G401 (cell line): ENCODE results near the gene PIP5K1B. TPM values are rescaled to one million over a fixed set of nuclear protein-coding genes. Genes with fewer than 3 reads are reported as not detected.
"Not testable (repeated sequence)": the region's sequence is repeated elsewhere in the genome, so short reads cannot be mapped to it uniquely, and the experiment has no call there.

Source experiments
- DNase-seq: peaks from one replicate; pipeline ENCODE4 v3.0.0-alpha.2; 2015; ENCODE audit warnings: low spot score
- in situ Hi-C: cut with HindIII; loops from 2 replicates; pipeline ENCODE4 v1.10.0; 2016; ENCODE audit warnings: low sequenced_read_pairs, mixed read lengths
- total RNA-seq: library from RNA; depleted of rRNA; stranded (reverse); fragments of >200 nt; shearing (Covaris generic); gene quantifications from 2 replicates; pipeline ENCODE4 v1.2.3, GENCODE V29; 2014; rRNA removed

PIP5K1B gene, protein sequence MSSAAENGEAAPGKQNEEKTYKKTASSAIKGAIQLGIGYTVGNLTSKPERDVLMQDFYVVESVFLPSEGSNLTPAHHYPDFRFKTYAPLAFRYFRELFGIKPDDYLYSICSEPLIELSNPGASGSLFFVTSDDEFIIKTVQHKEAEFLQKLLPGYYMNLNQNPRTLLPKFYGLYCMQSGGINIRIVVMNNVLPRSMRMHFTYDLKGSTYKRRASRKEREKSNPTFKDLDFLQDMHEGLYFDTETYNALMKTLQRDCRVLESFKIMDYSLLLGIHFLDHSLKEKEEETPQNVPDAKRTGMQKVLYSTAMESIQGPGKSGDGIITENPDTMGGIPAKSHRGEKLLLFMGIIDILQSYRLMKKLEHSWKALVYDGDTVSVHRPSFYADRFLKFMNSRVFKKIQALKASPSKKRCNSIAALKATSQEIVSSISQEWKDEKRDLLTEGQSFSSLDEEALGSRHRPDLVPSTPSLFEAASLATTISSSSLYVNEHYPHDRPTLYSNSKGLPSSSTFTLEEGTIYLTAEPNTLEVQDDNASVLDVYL
- total RNA-seq = not detected in 2 replicates

DNA sequence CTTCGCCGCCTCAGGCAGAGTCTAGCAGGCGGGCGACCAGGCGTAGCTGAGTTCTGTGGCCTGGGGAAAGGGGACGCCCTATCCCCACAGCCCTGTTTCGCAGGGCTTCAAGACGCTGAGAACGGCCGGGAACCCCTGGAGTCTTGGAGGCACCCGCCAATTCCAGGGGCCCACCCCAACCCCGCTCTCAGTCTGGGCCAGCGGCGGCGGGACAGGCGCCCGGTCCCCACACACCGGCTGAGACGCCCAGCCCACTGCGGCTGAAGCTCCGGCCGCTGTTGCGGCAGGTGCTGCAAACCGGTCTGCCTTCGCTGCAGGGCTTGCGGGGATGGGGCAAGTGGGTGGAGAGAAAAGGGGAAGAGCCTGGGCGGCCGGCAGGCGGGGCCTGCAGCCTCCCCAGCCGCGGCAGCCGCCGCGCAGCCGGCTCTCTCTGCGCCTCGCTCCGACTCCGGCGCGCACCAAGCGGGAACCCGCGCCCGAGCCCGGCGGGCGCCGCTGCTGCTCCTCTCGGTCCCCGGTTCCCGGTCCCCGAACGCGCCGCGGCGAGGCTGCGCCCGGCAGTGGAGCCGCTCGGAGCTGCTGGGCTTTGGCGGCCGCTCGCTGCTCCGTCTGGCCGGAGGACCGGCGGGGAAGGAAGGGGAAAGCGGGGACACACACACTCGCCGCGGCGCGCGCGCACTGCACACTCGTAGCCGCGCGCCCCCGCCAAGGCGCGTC is at the start of gene PIP5K1B:
Gene PIP5K1B (plus strand): TSS at position 427 of the 717 bp plus-strand sequence. CDS start 117,375 bp downstream, outside the sequence.
- peak; percentile 82 for DNase-seq
- in situ Hi-C loops = no loop called here

DNA sequence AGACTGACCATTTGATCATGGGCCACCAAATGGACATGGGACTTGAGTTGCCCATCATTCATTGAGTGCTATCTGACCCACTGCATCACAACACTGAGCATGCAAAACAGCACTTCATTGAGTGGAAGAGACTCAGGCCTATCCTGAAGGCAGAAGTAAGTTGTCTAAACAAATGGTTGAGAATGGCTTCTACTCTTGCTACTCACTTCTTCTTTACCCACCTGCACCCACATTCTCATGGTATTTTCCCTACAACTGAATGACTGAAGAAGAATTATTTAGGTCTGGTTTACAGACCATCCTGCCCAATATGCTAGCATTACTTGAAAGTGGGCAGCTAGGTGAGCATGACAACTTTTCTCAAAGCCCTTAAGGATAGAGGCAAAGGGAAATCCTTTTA is 41.0 kb upstream of the PIP5K1B start:
- DNase-seq = no peak
- in situ Hi-C loops = no loop called here

DNA sequence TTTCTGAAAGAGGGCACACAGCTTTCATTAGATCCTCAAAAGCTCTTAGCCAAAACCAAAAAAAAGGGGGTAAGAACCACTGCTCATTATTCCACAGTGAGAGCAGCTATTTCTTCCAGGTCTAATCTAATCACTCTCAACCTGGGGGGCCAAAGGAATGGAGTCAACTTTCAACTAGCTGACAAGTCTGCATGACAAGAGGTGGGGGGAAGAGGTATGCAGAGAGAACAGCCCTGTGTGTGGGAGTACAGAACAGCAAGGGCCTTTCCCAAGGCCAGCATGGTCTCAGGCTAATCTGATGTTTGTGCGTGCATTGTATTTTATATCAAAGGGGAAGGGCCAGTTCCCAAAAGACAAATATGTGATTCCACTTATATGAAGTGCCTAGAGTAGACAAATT is 36.9 kb upstream of the PIP5K1B start:
- in situ Hi-C loops = no loop called here
- DNase-seq = no peak

DNA sequence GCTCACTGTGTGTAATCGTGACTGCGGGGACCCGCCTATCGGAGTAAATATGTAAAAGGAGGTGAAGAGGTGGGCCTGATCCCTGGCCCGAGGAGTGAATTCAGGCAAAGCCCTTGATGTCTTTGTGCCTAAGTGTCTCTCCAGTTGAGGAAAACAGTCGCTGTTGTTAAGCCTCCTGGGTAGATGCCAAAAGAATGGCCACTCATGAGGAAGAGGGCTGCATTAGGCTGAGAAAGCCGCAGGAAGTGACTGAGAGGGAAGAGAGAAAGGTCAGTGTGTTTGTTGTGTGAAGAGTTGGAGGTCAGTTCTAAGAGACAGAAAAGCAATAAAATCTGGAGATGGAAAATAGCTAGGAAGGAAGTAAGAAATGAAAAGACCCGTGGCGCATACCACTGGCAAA is 35.8 kb upstream of the PIP5K1B start:
- in situ Hi-C loops = no loop called here

DNA sequence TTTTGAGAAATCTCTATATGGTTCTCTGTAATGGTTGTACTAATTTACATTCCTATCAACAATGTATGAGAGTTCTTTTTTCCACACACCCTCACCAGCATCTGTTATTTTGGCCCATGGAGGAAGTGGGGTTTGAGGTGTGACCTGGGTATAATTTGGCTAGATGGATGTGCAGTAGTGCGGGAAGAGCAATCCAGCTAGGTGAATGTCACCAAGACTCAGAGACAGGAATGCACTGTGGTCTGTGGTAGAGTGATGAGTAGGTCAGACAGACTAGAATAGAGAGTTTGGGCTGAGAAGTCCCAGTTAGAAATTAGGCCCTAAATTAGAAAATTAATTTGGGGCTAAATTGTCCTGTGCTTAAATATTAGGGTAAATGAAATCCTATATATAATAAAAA is 32.8 kb upstream of the PIP5K1B start:
- no peak for DNase-seq
- in situ Hi-C loops = no loop called here

More for the DNA sequence above, 35.8 kb upstream of the PIP5K1B start:
- peak; percentile 0 for DNase-seq

DNA sequence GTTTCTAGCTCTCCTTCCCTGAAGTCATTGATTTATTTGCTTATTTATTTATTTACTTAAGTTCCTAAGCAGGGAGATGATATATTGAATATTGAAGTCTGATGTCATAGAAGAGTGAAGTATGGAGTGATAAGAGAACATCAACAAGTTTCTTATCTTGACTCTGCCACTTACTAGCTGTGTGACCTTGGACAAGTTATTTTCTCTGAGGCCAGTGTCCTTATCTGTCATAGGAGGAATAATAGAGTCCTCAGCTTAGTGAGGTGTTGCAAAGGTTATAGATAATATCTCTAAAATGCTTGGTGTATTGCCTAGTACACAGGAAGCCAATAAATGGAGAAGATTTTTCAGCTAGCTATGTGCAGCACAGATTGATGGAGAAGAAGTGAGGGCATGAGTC is 32.4 kb upstream of the PIP5K1B start:
- in situ Hi-C loops = no loop called here
- no peak for DNase-seq

DNA sequence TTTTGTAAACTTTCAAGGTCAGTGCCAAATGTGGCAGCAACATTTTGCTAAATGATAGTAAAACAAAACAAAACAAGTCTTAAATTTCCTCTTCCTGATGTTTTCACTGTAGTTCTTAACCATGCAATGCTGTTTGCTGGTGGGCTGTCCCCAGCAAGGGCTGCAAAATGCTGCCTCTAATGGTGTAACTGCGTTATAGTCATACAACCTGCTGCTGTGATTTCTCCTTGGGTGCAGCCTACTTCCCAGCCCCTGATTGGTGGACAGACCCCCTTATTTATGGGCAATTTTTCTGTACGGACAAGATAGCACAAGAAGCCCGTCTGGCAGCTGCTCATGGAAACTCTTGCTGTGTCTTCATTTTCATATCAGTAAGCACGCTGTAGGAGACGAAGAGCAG is 26.6 kb upstream of the PIP5K1B start:
- DNase-seq = peak; percentile 25
- in situ Hi-C loops = no loop called here

DNA sequence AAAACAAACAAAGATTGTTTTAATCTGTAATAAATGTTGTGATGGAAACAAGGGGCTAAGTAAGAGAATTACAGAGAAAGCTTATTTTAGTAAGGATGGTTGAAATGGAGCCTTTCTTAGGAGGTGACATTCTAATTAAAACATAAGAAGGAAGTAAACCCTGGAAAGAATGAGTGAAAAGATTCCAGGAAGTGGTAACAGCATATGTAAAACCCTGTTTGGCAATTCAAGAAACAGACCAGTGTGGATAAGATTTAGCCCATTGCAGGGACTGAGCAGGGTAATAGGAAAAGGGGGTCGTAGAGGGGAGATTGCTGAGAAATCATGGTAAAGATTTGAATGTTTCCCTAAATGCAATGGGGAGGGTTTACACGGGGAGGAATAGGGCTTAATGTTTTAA is 21.6 kb upstream of the PIP5K1B start:
- DNase-seq = no peak
- in situ Hi-C loops = no loop called here

DNA sequence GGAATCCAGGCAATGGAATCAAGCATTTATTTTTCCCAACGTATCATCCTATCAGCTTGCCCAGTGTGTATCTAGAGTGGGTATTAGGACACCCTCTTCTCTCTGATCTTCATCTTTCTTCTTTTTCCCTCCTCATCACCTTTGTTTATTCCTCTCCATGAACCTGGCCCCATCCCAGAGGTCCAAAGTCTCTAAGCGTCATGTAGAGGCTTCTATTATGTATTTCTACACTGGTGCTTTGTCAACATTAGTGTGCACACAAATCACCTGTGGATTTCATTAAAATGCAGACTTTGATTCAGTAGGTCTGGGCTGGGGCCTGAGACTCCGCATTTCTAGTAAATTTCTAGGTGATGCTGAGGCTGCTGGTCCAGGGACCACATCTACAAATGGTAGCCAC is 19.8 kb upstream of the PIP5K1B start:
- in situ Hi-C loops = no loop called here
- no peak for DNase-seq

DNA sequence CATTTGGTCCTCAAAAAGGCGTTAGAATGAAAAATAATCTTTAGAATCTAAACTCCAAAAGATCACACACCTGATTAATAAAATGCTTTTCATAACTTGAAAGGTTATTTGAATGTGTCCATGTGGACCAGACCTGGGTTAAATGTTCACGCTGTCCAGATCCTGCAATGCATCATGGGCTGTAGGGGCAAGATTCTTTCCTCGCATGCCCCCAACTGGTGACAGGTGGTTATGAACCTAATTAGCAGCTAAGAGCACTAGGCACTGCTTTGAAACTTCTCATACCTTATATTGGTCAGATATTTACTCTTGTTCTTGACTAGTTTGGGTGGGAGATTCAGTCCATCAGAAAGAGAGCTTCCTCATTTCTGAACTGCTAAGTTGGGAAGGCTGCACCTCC is 19.3 kb upstream of the PIP5K1B start:
- in situ Hi-C loops = no loop called here
- peak; percentile 8 for DNase-seq

DNA sequence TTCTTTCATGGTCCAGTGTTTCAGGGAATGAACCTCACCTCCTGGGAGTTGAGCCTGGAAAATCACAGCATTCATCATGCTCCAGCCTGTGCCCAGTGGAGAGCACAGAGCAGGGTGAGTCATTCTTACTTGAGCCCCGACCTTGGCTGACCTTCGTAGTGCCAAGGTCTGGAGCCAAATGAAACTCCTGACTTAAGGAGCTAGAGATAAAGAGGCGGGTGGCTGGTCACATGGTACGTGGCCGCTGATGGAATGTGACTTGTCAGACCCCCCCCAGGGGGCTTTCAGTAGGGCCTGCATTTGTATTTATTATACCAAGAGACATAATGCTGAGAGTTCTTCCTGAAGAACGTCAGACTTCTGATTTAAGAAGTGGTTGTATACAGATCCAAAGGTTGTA is 15.0 kb upstream of the PIP5K1B start:
- in situ Hi-C loops = no loop called here
- no peak for DNase-seq

DNA sequence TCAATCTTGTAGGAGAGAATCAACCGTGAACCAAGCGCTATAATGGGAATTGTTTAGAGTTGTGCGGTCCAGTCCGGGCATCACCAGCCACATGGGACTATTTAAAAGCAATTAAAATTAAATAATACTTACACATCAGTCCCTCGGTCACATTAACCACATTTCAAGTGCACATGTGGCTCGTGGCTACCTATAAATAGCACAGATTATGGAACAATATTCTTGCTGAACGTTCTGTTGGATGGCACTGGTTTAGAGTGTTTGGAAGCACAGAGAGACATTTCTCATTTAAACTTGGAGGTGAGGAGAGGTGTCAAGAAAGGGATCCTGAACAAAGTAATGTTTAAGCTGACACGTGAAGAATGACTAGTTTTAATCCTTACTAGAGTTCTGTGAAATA is 12.5 kb upstream of the PIP5K1B start:
- in situ Hi-C loops = no loop called here
- DNase-seq = no peak

DNA sequence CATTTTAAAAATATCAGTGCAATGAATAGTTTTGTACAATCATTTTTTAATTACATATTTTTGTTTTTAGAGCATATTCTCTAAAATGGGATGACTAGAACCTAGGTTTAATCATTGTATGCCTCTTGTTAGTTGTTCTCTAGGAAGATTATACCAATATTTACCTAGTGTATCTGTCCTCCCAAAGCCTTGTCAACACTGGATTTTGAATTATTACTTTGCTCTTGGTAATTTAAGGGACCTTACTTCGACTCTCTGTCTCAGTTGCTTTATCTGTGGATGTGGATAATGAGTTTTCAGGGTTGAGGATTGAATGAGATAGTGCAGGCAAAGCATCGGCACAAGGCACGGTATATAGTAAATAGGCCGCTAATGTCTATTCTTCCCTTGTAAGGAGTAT is 10.9 kb upstream of the PIP5K1B start:
- DNase-seq = no peak
- in situ Hi-C loops = no loop called here

DNA sequence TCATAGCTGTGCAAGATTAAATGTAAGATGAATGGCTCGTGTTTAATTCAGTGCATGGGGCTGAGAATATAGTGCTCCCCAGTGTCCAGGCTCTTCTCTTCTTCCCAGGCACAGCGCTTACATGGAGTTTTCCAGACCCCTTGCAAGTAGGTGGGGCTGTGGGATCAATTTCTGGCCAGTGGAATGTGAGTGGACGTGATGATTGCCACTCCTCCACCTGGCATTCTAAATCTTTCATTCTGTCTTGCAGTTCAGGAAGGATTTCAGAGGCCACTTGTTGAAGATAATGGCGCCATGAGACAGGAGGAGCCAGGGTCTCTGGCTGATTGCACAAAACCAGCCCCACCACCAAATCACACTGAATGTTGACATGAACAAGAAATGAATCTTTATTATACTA is 7.2 kb upstream of the PIP5K1B start:
- DNase-seq = no peak
- in situ Hi-C loops = no loop called here

DNA sequence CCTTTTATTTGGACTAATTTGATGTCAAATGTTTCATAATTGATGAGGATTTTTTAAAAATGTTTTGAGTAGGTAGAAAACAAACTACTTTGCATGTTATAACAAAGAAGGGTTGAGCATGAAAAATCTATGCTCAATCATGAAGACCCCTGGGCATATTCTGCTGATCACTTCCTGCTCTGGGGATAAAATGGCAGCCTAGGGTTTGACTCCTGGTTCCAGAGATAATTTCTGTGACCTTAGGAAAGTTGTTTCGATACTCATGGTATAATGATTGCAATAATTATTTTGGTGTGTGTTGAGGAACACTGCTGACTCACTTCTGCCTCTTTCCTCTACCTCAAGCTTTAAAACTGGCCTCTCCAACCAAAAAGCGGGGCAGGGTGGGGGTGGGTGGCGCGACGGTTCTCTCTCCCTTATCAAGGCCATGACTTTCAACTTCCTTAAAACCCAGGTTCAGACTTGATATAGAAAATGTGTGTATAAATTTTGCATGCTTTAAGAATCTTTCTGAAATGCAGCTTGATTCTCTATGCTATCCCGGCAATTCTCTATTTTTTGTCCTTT is 6.0 kb upstream of the PIP5K1B start:
- DNase-seq = no peak
- in situ Hi-C loops = no loop called here

DNA sequence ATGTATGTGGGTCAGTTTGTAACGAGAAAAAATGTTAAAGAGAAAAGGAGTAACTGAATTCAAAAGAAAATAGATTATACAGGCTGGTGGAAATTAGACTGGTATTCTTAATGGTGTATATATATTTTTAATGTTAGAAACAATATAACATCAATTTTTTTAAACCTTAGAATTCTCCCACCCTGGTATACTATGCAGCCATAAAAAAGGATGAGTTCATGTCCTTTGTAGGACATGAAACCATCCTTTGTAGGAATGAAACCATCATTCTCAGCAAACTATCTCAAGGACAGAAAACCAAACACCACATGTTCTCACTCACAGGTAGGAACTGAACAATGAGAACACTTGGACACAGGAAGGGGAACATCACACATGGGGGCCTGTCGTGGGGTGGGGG is 5.4 kb upstream of the PIP5K1B start:
- in situ Hi-C loops, DNase-seq: not testable (repeated sequence)

DNA sequence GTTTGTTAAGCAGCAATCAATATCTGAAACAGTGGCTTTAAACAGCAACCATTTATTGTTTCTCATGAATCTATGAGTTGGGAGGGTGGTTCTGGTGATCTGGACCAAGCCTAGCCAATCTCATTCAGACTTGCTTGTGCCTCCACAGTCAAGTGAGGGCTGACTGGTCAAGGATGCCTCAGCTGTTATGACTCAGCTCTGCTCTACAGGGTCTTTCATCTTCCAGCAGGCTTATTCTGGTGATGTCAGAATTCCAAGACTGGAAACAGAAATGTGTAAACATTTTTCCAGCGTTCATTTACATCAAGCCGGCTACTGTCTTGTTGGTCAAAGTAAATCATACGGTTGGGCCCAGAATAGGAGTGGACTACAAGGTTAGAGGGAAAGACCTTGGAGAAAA is 2.5 kb upstream of the PIP5K1B start:
- in situ Hi-C loops = no loop called here
- DNase-seq = no peak

DNA sequence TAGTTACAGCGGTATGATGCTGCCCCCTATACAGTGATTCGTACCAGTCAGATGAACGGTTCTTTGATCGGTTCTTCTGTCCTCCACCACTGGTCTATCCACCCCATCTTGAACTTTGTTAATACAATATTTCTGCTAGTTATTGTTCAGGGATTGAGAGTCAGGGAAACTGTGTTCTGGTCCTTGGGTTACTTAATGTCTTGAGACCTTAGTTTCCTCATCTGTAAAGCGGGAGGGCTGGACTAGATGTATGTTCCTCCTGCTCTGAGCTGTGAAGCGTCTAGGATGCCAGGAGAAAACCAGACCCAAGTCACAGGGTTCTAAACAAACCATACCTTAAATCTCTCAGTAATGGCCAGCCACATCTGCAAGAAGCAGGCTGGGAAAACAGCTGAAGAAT is 1.4 kb upstream of the PIP5K1B start:
- in situ Hi-C loops = no loop called here

DNA sequence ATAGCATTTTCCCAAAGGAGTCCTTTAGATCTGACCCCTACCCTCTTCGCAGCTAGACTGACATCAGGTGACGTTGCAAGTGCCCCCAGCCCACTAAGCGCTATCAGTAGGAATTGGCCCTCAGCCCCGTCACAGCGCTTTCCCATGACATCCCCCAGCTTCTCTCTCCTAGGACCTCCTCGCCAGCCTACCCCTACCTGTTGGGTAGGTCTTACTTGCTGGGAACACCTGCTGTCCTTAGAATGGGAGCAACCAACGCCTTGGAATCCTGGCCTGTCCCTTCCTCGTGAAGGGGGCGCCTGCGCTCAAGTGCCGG is 584 bp upstream of the PIP5K1B start:
- in situ Hi-C loops = no loop called here

More for the DNA sequence above, 1.4 kb upstream of the PIP5K1B start:
- DNase-seq = no peak

More for the DNA sequence above, 584 bp upstream of the PIP5K1B start:
- DNase-seq = no peak
